ENCODE results near the gene APPL2. TPM values are rescaled to one million over a fixed set of nuclear protein-coding genes. Genes with fewer than 3 reads are reported as not detected.

The APPL2 gene
- total RNA-seq, 1 experiment from 2014 or later, result 45.8 TPM

DNA sequence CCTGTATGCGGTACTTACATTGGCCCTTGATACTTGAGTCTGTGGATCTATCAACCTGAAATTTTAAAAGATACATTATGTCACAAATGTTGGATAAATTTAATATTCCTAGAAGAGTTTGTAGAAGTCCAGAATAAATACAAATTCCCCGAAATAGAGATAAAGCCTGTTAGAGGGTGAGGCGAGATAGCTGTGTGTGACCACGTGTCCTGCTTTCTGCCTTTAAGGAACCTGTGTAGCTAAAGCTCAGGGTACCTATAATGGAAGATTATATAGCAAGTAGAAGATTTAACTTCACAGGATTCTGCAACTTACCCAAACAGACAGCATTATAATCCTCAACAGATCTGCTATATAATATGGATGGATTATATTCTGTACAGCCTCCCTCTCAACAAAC is 58.8 kb downstream of the APPL2 start:
- TF ChIP-seq, protein P1, sequence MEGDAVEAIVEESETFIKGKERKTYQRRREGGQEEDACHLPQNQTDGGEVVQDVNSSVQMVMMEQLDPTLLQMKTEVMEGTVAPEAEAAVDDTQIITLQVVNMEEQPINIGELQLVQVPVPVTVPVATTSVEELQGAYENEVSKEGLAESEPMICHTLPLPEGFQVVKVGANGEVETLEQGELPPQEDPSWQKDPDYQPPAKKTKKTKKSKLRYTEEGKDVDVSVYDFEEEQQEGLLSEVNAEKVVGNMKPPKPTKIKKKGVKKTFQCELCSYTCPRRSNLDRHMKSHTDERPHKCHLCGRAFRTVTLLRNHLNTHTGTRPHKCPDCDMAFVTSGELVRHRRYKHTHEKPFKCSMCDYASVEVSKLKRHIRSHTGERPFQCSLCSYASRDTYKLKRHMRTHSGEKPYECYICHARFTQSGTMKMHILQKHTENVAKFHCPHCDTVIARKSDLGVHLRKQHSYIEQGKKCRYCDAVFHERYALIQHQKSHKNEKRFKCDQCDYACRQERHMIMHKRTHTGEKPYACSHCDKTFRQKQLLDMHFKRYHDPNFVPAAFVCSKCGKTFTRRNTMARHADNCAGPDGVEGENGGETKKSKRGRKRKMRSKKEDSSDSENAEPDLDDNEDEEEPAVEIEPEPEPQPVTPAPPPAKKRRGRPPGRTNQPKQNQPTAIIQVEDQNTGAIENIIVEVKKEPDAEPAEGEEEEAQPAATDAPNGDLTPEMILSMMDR (IDR thresholded peaks at IDR 0.05; ENCODE audit: unreplicated experiment), result no peak
- Mint-ChIP-seq H3K9me3 (ENCODE audit: low read depth, unreplicated experiment) (peaks cover 3% of the 10 kb centered on the region), H3K27ac (ENCODE audit: unreplicated experiment) (no peak overlapping the region), H3K4me3 (ENCODE audit: low read depth, unreplicated experiment) (no peak overlapping the region), H3K4me1 (ENCODE audit: low read depth, unreplicated experiment) (no peaks in the 10 kb centered on the region), H3K27me3 (ENCODE audit: unreplicated experiment) (no peaks in the 10 kb centered on the region), H3K36me3 (ENCODE audit: insufficient read depth, unreplicated experiment) (peaks cover 66% of the 10 kb centered on the region)
- no peak for DNase-seq
- CTCF ChIA-PET, result no interaction called here
- BruUV-seq (replicated peaks), result no TSS peak
- intact Hi-C loops (cut with micrococcal nuclease; ENCODE audit: unreplicated experiment), result loop anchor here (10.0 kb wide), 1 partner anchor 208 kb away; no protein-coding TSS in a partner anchor

DNA sequence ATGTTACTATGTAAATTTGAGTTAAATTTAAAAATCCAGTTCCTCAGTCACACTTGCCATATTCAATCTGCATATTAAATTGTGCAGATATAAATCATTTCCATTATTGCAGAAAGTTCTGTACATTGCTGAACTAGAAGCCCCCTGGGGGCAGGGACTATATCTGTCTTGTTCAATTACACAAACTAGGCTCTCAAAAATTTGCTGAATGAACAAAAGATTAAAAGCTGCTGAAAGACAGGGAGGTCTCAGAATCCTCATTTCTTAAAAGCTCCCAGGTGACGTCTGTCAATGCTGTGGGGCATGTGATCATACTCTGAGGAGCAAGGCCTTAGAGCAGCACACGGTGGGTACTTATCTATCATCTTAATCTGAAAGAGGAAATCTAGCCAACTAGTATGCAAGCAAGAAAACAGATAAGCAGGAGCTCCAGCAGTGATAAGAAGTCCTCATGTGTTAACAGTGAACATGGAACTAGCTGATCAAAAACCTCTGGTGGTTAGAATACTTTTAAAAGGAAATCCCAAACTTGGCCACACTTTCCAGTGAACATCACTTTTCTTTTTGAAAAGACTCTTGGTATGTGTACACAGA is 60.5 kb downstream of the APPL2 start:
- no TSS peak for BruUV-seq (replicated peaks)

DNA sequence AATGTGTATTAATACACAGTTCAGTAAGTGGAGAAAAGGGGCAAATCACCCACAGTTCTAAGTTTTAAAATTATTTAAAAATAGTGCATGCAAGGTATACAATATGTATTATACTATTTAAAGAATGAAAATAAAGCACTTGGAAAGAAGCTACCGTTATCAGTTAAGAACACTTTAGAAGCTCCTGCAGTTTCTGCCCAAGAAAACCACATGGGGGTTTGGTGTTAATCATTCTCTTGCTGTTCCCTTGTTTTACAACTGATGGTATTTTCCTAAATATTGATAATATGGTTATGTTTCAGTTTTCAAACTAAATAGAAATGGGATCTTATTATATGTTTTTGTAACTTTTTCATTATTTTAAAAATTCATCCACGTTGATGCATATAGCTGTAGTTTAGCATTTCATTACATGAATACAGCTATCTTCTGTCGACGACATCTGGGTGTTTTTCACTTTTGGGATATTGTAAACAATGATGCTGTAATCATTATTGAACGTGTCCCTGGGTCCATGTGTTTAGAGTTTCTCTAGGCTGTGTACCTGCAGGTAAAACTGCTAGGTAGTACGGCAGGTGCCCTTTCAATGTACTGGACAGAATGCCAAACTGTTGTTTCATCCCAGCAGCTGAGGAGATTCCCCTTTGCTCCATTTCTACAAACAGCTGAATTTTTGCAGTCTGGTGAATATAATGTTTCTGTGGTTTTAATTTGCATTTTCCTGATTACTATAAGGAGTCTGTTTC is 64.1 kb downstream of the APPL2 start:
- CTCF ChIA-PET, result no interaction called here
- intact Hi-C loops (cut with micrococcal nuclease; ENCODE audit: unreplicated experiment), result loop anchor here (10.0 kb wide), 1 partner anchor 213 kb away; no protein-coding TSS in a partner anchor
- Mint-ChIP-seq H3K27me3 (ENCODE audit: unreplicated experiment) (no peaks in the 10 kb centered on the region), H3K4me1 (ENCODE audit: low read depth, unreplicated experiment) (no peaks in the 10 kb centered on the region), H3K27ac (ENCODE audit: unreplicated experiment) (no peak overlapping the region), H3K9me3 (ENCODE audit: low read depth, unreplicated experiment) (no peaks in the 10 kb centered on the region), H3K4me3 (ENCODE audit: low read depth, unreplicated experiment) (no peak overlapping the region), H3K36me3 (ENCODE audit: insufficient read depth, unreplicated experiment) (peaks cover 54% of the 10 kb centered on the region)
- no TSS peak for BruUV-seq (replicated peaks)
- no peak for DNase-seq
- TF ChIP-seq, protein P1 (IDR thresholded peaks at IDR 0.05; ENCODE audit: unreplicated experiment), result no peak

More for the DNA sequence above, 60.5 kb downstream of the APPL2 start:
- Mint-ChIP-seq H3K36me3 (ENCODE audit: insufficient read depth, unreplicated experiment) (peaks cover 54% of the 10 kb centered on the region), H3K4me3 (ENCODE audit: low read depth, unreplicated experiment) (no peak overlapping the region), H3K9me3 (ENCODE audit: low read depth, unreplicated experiment) (no peaks in the 10 kb centered on the region), H3K27me3 (ENCODE audit: unreplicated experiment) (no peaks in the 10 kb centered on the region), H3K27ac (ENCODE audit: unreplicated experiment) (no peak overlapping the region), H3K4me1 (ENCODE audit: low read depth, unreplicated experiment) (no peaks in the 10 kb centered on the region)
- no peak for DNase-seq
- CTCF ChIA-PET, result no interaction called here
- TF ChIP-seq, protein P1 (IDR thresholded peaks at IDR 0.05; ENCODE audit: unreplicated experiment), result no peak
- intact Hi-C loops (cut with micrococcal nuclease; ENCODE audit: unreplicated experiment), result loop anchor here (10.0 kb wide), 1 partner anchor 209 kb away; no protein-coding TSS in a partner anchor

DNA sequence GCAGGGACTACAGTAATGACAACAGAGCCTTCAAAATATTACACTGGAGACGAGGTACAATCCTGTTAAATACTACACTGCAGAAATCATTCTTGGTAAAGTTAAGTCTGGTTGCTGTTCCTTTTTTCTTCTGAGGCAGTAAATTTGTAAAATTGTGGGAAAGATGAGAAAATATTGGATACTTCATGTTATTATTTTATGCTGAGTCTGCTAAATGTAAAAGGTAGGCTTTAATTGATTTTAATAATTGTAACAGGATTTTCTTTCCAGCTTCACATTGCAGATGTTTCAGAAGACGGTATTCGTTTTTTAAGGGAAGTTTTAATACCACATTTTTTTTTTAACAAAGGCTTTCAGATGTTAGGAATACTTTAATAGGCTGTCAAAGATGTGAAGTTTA is 65.8 kb downstream of the APPL2 start:
- intact Hi-C loops (cut with micrococcal nuclease; ENCODE audit: unreplicated experiment), result loop anchor here (10.0 kb wide), 1 partner anchor 215 kb away; no protein-coding TSS in a partner anchor
- TF ChIP-seq, protein P1 (IDR thresholded peaks at IDR 0.05; ENCODE audit: unreplicated experiment), result no peak
- H3K27me3 Mint-ChIP-seq (ENCODE audit: unreplicated experiment), result no peaks in the 10 kb centered on the region
- H3K9me3 Mint-ChIP-seq (ENCODE audit: low read depth, unreplicated experiment), result no peaks in the 10 kb centered on the region
- DNase-seq, result no peak
- CTCF ChIA-PET, result no interaction called here
- no TSS peak for BruUV-seq (replicated peaks)
- no peak overlapping the region for H3K4me3 Mint-ChIP-seq (ENCODE audit: low read depth, unreplicated experiment)
- H3K4me1 Mint-ChIP-seq (ENCODE audit: low read depth, unreplicated experiment), result no peaks in the 10 kb centered on the region
- peak overlapping the region; percentile 56 for H3K27ac Mint-ChIP-seq (ENCODE audit: unreplicated experiment)
- peaks cover 40% of the 10 kb centered on the region for H3K36me3 Mint-ChIP-seq (ENCODE audit: insufficient read depth, unreplicated experiment)
